ENCODE results near the gene ZNF862.

ZNF862 gene

GRCh38 chr7:149855361-149856305 is 17.5 kb downstream of the ZNF862 start:
- TF ChIP-seq CTCF (IDR thresholded peaks at IDR 0.05; ENCODE audit: low read depth, low read length): no peak
- in situ Hi-C loops (cut with HindIII; ENCODE audit: low sequenced_read_pairs): no loop called here
- no peak overlapping the region for H3K4me3 ChIP-seq (ENCODE audit: low read depth, low read length)
- DNase-seq (ENCODE audit: low read depth, low spot score): peak; percentile 96

DNA sequence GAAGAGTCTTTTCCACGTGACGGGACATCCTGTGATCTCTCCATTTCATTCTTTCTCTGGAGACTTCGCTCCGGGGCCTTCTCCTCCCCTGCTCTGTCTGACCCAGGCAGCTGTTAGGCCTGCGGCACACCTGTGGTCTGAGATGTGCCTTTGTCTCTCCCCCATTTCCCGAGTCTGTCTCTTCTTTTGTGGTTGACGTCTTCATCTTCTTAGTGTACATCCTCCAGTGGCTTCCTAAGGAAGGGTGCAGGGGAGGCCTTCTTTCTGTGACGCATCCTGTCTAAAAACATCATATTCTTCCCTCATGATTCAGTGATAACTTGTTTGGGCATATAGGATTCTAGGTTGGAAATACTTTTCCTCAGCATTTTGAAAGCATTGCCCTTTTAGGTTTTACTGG is 18.4 kb downstream of the ZNF862 start:
- no peak for DNase-seq (ENCODE audit: low read depth, low spot score)
- no peak for TF ChIP-seq CTCF (IDR thresholded peaks at IDR 0.05; ENCODE audit: low read depth, low read length)
- in situ Hi-C loops (cut with HindIII; ENCODE audit: low sequenced_read_pairs): no loop called here
- H3K4me3 ChIP-seq (ENCODE audit: low read depth, low read length): no peak overlapping the region

GRCh38 chr7:149859369-149859768 is 21.2 kb downstream of the ZNF862 start:
- no peak overlapping the region for H3K4me3 ChIP-seq (ENCODE audit: low read depth, low read length)
- DNase-seq (ENCODE audit: low read depth, low spot score): no peak
- no peak for TF ChIP-seq CTCF (IDR thresholded peaks at IDR 0.05; ENCODE audit: low read depth, low read length)
- in situ Hi-C loops (cut with HindIII; ENCODE audit: low sequenced_read_pairs): no loop called here

DNA sequence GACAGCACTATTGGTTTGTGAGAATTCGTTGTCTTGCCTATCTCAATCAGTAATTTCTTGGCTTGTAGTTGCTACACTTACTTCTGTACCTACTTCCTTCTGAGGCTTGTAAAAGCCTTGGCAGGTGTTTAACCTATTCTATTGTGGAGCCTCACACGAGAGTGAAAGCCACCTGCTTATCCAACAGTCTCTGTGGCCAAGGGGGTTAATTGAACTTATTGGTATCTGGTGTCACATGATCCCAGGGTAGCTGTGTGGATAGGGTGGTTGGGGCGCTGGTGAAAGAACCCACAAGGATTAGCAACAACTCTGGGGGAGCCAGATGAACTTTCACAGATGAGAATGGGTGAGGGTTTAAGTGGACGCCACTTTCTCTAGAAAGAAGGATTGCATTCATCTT is 21.7 kb downstream of the ZNF862 start:
- in situ Hi-C loops (cut with HindIII; ENCODE audit: low sequenced_read_pairs): no loop called here

GRCh38 chr7:149860821-149861727 is 22.9 kb downstream of the ZNF862 start:
- peak; percentile 46 for TF ChIP-seq CTCF (IDR thresholded peaks at IDR 0.05; ENCODE audit: low read depth, low read length)
- DNase-seq (ENCODE audit: low read depth, low spot score): no peak
- in situ Hi-C loops (cut with HindIII; ENCODE audit: low sequenced_read_pairs): no loop called here
- no peak overlapping the region for H3K4me3 ChIP-seq (ENCODE audit: low read depth, low read length)

More for the DNA sequence above, 21.7 kb downstream of the ZNF862 start:
- no peak for TF ChIP-seq CTCF (IDR thresholded peaks at IDR 0.05; ENCODE audit: low read depth, low read length)
- no peak overlapping the region for H3K4me3 ChIP-seq (ENCODE audit: low read depth, low read length)
- DNase-seq (ENCODE audit: low read depth, low spot score): no peak

DNA sequence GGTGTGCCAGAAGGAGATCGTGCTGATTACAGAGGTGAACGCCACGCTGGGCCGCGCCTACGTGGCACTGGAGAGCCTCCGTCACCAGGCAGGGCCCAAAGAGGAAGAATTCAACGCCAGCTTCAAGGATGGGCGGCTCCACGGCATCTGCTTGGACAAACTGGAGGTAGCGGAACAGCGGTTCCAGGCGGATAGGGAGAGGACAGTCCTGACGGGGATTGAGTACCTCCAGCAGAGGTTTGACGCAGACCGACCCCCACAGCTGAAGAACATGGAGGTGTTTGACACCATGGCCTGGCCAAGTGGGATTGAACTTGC is 23.5 kb downstream of the ZNF862 start:
- in situ Hi-C loops (cut with HindIII; ENCODE audit: low sequenced_read_pairs): no loop called here
- H3K4me3 ChIP-seq (ENCODE audit: low read depth, low read length): no peak overlapping the region
- DNase-seq (ENCODE audit: low read depth, low spot score): no peak
- no peak for TF ChIP-seq CTCF (IDR thresholded peaks at IDR 0.05; ENCODE audit: low read depth, low read length)

Data from astrocyte of the spinal cord (primary cell).